IPS DF 4.7 (cell line): ENCODE measurements around the gene PTGES3L.
"Not testable (repeated sequence)": the region's sequence is repeated elsewhere in the genome, so short reads cannot be mapped to it uniquely, and the experiment has no call there.

Source experiments
- DNase-seq: peaks from one replicate; pipeline ENCODE4 v3.0.0-alpha.2; 2013; ENCODE audit warnings: low spot score; ENCODE audit errors: extremely low read depth

The PTGES3L gene

GRCh38 chr17:42920106-42920900, 59.6 kb downstream of the PTGES3L start:
- no peak for DNase-seq

GRCh38 chr17:42919522-42920077, 60.3 kb downstream of the PTGES3L start:
- DNase-seq, result not testable (repeated sequence)

- no peak for DNase-seq
These were observed 60.9 kb downstream of the PTGES3L start for GRCh38 chr17:42918902-42919521.
